Activated naive CD8-positive, alpha-beta T cell (primary cell): Measurements from ENCODE around the gene NELFB.
A peak's percentile ranks its signal among the peaks of the same experiment; 100 is the strongest.

ENCODE experiments used
- H3K27ac Mint-ChIP-seq: one replicate; pipeline ENCODE4 v1.8.0; 2021; ENCODE audit warnings: mixed read lengths
- H3K27me3 Mint-ChIP-seq: one replicate; pipeline ENCODE4 v1.8.0; 2021; ENCODE audit warnings: mixed read lengths
- H3K36me3 Mint-ChIP-seq: one replicate; pipeline ENCODE4 v1.8.0; 2021; ENCODE audit warnings: mixed read lengths
- H3K4me1 Mint-ChIP-seq: one replicate; pipeline ENCODE4 v1.8.0; 2021; ENCODE audit warnings: low read depth, mixed read lengths
- H3K4me3 Mint-ChIP-seq: one replicate; pipeline ENCODE4 v1.8.0; 2021; ENCODE audit warnings: mild to moderate bottlenecking, mixed read lengths
- H3K9me3 Mint-ChIP-seq: one replicate; pipeline ENCODE4 v1.8.0; 2021; ENCODE audit warnings: low read depth, mixed read lengths

Gene NELFB

DNA sequence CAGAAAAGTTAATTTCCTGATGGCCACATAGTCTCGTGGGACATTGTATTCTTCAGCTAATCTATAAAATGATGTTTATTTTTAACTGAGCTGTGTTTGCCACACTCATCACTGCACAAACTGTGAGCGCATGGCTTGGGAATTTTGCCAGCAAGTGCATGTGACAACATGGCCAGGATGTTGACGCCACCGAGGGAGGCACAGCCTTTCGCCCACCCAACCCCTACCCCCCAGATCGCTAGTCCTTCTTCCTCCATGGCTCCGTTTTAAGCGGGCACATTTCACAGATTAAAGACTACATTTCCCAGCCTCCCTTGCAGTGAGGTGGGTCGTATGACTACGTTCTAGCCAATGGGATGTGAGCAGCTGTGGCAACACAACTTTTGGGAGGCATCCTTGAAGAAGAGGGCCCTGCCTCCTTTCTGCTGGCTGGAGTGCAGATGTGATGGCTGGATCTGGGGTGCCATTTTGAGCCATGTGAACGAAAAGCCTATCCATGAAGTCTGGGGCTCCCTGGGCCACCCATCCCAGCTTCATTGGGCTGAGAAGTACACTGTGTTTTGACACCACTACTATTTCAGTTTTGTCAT is 39.1 kb downstream of the NELFB start:
- peak overlapping the region; percentile 69 for H3K4me3 Mint-ChIP-seq
- H3K27ac Mint-ChIP-seq, result no peak overlapping the region
- H3K4me1 Mint-ChIP-seq, result peaks cover 11% of the 10 kb centered on the region
- peaks cover 14% of the 10 kb centered on the region for H3K27me3 Mint-ChIP-seq
- H3K36me3 Mint-ChIP-seq, result no peaks in the 10 kb centered on the region
- no peaks in the 10 kb centered on the region for H3K9me3 Mint-ChIP-seq

DNA sequence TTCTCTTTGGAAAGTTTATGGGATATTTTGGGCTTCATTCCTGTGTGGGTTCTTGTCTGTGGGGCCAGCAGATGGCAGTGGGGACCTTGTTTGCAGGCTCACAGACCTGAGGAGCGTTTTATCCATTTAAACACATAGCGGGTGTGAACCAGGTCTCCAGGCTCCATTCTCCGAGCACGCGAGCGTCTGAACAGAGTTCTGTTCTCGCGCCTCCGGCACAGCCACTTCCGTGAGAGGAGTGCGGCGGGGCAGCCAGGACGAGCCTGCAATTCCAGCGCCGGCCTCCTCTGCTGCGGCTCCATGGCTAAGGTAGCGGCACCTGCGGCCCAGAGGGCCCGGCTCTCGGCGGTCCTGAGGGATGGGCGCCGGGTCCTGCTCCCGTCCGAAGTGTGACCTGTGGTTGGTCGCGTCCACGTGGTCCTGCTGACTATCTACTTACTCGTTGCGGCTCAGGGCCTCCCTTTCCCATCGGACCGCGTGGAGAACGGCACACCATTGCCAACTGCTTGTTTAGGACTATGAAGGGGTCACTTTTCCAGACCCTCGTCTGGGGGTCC is 39.6 kb downstream of the NELFB start:
- Mint-ChIP-seq H3K27ac (no peak overlapping the region), H3K4me1 (peaks cover 11% of the 10 kb centered on the region), H3K4me3 (peak overlapping the region; percentile 69), H3K36me3 (no peaks in the 10 kb centered on the region), H3K9me3 (no peaks in the 10 kb centered on the region), H3K27me3 (peaks cover 14% of the 10 kb centered on the region)

DNA sequence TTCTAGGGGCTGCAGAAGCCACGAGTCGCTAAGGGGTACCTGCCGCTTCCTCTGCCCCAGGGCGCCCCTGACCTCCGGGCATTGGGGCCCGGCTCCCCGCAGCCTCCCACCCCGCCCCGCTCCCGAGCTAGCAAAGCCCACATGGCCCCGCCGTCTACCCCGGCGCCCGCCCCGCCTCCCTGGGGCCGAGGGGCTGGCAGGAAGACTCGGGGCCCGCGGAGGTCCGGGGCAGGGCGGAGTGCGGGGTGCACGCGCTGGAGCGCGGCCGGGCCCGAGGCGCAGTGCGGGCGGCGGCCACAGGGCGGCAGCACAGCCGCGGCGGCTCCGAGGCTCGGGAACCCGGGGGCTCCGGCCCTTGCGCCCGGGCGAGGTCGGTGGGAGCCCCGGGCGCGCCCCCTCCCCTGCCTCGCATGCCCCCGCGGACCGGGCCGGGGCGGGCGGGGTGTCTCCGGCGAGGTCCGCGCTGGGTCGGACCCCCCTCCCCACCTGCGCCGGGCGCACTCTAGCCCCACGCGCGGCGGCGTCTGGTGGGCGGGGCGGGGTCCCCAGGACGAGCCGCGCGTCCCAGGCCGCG is 40.2 kb downstream of the NELFB start:
- H3K27me3 Mint-ChIP-seq, result peaks cover 15% of the 10 kb centered on the region
- H3K36me3 Mint-ChIP-seq, result no peaks in the 10 kb centered on the region
- peak overlapping the region; percentile 69 for H3K4me3 Mint-ChIP-seq
- no peak overlapping the region for H3K27ac Mint-ChIP-seq
- H3K9me3 Mint-ChIP-seq, result no peaks in the 10 kb centered on the region
- H3K4me1 Mint-ChIP-seq, result peaks cover 14% of the 10 kb centered on the region

DNA sequence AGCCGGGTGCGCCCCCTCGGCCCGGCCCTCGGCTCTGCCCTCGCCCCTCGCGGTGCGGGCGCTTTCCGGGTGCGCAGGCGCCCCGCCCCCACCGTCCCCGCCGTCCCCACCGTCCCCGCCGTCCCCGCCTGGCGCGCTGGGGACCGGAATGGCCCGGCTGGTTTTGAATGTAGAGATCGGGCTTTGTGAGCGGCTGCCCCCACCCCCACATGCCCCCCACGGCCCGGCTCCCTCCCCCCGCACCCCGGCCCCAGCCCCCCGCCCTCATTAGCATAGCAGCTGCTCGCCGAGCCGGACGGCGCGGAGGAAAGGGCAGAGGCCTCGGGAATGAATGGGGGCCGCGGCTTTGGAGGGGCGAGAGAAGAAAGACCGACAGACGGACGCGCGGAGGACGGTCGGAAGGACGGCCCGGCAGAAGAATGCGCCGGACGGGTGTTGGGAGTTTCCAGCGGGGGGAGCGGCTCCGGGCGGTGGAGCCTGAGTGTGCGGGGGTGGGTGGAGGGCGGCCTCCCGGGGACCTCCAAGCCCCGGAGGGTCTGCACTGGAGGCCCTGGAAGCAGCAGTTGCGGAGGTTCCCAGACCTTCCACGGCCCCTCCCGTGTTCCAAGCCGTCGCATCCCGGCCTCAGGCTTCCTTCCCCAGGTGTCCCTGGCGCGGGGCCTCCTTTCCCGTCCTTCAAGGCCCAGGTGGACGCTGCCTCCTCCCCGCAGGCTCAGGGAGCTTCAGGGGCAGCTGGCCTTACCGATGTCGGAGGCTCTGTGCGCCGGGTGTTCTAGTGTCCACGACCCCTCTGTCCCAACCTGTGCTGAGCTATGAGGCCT is 40.9 kb downstream of the NELFB start:
- Mint-ChIP-seq H3K27ac (no peak overlapping the region), H3K36me3 (no peaks in the 10 kb centered on the region), H3K27me3 (peaks cover 17% of the 10 kb centered on the region), H3K4me3 (peak overlapping the region; percentile 77), H3K9me3 (no peaks in the 10 kb centered on the region), H3K4me1 (peaks cover 17% of the 10 kb centered on the region)

DNA sequence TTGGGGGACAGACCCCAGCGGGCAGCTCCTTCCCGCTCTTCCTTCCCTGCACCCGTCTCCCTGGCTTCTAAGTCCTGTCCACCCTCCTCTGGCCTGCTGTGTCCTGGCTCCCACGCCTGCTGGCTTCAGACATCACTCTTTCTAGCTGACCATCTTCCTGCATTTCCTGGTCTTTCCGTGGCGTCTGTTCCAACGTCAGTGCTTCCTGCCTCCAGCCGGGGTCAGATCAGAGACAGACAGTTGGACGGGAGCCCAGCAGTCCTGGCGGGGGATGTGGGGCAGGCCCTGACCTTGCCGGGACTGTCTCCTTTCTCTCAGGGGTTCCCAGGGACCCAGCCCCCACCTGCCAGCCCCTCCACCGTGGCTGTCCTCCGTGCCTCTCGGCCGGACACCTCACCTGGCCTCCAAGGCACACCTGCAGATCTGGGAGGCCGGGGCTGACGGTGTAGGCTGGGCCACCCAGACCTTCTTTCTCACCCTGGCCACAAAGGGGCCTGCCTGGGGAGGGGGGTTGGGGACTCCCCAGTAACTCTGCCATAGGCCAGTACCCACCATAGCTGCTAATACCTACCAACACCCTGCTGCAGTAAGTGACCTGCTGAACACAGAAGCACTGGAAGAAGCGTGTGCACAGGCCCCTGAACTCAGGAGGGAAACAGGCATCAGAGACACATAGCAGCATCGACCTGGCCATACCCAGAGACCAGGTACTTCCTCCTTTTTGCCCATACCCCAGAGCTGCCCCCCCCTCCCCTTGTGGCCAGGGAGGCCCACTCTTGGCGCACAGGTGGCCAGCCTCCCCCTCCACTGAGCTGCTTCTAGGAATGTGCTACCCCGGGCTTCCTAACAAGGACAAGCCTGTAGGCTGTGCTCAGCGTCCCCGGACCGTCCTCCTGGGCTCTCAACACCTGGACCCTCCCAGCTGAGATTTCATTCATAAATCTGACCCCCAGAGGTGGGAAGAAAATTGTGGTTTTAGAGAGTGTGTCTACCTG is 41.8 kb downstream of the NELFB start:
- no peak overlapping the region for H3K27ac Mint-ChIP-seq
- H3K4me3 Mint-ChIP-seq, result peak overlapping the region; percentile 77
- no peaks in the 10 kb centered on the region for H3K36me3 Mint-ChIP-seq
- peaks cover 17% of the 10 kb centered on the region for H3K27me3 Mint-ChIP-seq
- peaks cover 17% of the 10 kb centered on the region for H3K4me1 Mint-ChIP-seq
- no peaks in the 10 kb centered on the region for H3K9me3 Mint-ChIP-seq

DNA sequence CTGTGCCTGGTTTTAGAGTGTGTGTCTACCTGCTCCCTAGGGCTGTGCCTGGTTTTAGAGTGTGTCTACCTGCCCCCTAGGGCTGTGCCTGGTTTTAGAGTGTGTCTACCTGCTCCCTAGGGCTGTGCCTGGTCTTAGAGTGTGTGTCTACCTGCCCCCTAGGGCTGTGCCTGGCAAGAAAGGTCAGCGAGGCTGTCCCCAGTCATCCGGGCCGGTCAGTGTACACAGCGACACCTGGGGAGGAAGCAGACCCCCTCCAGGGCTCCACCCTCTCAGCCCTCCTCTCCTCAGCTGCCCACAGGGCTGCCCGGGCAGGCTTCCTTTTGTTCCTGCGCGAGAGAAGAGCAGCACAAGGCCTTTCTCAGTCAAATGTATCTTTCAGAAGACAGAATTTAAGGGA is 42.8 kb downstream of the NELFB start:
- Mint-ChIP-seq H3K4me1 (peaks cover 17% of the 10 kb centered on the region), H3K4me3 (no peak overlapping the region), H3K27me3 (peaks cover 17% of the 10 kb centered on the region)

DNA sequence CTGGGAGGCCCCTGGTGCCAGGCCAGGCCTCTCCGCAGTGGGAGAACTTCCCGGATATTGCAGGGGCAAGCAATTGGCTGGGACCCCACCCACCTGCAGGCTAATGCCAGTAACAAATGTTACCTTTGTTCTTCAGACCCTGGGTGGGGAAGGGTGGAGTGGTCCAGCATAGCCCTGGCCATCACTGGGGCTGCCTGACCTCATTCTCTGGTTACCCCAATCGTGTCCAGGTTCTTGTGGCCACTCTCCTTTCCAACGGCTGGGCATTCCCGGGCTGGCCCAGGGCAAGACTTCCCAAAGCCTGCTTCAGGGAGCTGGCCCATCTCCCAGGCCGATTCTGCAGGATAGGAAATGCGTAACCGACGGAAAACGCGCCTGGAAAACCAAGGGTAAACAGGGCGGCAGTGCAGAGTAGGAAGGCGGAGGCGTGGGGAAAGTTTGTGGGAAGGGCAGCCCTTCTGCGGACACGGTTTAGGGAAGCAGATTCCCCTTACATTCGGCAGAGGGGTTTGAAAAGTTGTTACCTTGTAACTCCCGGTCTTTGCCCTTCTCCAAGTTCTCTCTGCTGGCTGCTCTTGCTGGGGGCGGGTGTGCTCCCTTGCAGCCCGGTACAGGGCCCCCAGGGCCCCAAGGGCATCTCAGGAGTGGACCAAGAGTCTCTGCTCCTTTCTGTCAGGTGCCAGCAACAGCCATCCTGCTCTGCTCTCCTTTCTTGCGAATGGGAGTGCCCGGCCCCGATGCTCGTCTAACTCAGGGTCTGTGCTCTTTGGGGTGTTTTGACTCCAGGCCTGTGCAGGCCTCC is 43.5 kb downstream of the NELFB start:
- Mint-ChIP-seq H3K4me3 (no peak overlapping the region), H3K27ac (no peak overlapping the region), H3K36me3 (no peaks in the 10 kb centered on the region), H3K27me3 (peaks cover 14% of the 10 kb centered on the region), H3K9me3 (no peaks in the 10 kb centered on the region), H3K4me1 (peaks cover 17% of the 10 kb centered on the region)

More for the DNA sequence above, 42.8 kb downstream of the NELFB start:
- Mint-ChIP-seq H3K9me3 (no peaks in the 10 kb centered on the region), H3K27ac (no peak overlapping the region), H3K36me3 (no peaks in the 10 kb centered on the region)

DNA sequence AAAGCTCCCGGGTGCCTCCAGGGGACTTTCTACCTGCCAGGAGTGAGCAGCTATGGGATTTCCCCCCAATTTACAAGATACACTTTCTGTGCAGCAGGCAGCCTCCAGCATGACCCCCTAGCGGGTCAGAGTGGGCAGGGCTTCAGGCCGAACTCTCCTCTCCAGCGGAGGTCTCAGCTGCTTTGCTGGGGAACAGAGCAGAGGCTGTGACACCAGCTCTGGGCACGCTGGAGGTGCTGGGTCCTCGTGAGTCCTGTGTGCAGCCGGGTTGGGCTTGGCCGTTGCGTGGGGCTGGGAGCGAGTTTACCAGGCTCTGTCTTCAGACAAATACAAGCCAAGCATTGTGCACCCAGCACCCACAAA is 44.1 kb downstream of the NELFB start:
- H3K9me3 Mint-ChIP-seq, result no peaks in the 10 kb centered on the region
- H3K4me1 Mint-ChIP-seq, result peaks cover 19% of the 10 kb centered on the region
- H3K27ac Mint-ChIP-seq, result no peak overlapping the region
- no peak overlapping the region for H3K4me3 Mint-ChIP-seq
- H3K27me3 Mint-ChIP-seq, result peaks cover 12% of the 10 kb centered on the region
- H3K36me3 Mint-ChIP-seq, result no peaks in the 10 kb centered on the region

DNA sequence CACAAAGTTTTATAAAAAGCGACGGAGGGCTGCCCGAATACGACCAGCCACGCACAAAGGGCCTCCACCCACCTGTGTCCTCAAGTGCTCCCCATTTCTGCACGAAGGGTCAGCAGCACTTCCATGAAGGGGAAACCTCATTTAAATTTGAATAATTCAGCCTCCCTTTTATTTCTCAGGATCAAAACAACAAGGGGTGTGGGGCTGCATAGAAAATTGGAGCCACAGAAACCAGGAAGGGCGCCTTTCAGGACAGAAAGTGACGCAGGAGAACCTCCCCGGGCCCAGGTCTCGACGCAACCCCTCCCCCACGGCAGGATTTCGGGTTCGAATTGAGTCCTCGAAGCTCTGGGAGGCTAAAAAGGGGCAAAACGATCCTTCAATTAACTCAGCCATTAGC is 44.8 kb downstream of the NELFB start:
- H3K27ac Mint-ChIP-seq, result no peak overlapping the region
- H3K27me3 Mint-ChIP-seq, result peaks cover 8% of the 10 kb centered on the region

DNA sequence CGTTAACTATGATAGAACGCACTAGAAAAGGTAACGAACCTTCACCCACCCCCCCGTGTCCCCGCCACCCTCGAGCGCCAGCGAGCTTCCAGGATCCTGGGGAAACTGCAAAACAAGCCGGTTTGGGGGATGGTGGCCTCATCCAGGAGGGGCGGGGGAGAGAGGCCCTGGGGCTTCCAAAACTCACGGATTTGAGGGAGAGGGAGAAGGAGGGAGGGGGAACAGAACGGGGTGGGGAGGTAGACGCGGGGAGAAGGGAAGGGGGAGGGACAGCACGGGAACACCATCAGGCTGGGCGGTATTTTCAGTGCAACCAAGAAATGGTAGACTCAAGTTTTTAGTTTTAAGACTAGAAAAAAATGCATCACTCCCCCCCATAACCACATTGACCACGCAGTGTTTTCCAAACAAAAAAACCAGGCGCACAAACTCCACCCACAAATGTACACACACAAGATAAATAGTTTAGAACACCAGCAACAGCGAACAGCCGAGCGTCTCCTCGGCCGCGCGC is 45.5 kb downstream of the NELFB start:
- Mint-ChIP-seq H3K27ac (peak overlapping the region; percentile 61), H3K36me3 (no peaks in the 10 kb centered on the region), H3K4me1 (peaks cover 17% of the 10 kb centered on the region), H3K27me3 (peaks cover 8% of the 10 kb centered on the region), H3K4me3 (peak overlapping the region; percentile 88), H3K9me3 (no peaks in the 10 kb centered on the region)

More for the DNA sequence above, 44.8 kb downstream of the NELFB start:
- Mint-ChIP-seq H3K4me1 (peaks cover 14% of the 10 kb centered on the region), H3K4me3 (peak overlapping the region; percentile 67), H3K36me3 (no peaks in the 10 kb centered on the region), H3K9me3 (no peaks in the 10 kb centered on the region)

DNA sequence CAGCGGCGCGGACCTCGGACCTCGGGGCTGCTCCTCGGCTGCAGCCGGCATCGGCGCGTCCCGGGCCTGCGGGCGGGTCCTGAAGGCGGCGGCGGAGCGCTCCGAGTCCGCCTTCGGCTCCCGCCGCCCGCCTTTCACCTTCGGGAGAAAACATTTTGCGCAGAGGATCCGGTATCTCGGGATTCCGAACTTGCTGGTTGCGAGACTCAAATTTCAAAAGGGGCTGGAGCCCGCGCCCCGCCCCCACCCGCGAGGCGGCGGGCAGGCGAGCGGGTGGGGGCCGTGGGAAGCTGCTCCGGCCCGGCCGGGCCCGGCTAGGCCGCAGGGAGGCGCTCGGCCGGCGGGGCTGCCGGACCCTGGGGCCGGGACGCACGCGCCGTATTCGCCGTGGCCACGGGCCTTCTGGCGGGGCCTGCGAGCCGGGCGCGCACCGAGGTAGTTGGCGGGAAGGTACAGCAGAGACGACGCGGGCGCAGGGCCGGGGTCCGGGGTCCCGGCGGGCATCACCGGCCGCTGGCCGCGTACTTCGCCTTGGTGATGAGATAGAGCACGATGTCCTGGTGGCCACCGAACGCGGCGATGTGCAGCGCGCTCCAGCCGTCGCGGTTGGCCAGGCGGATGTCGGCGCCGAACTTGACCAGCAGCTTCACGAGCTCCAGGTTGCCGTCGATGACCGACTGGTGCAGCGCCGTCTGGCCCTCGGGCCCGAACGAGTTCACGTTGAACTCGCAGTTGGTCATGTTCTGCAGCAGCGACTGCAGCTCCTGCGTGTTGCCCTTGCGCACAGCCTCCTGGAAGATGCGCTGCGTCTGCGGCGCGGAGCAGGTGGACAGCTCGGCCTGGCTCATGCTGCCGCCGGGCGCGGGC is 46.2 kb downstream of the NELFB start:
- peaks cover 17% of the 10 kb centered on the region for H3K4me1 Mint-ChIP-seq
- H3K27me3 Mint-ChIP-seq, result peaks cover 8% of the 10 kb centered on the region
- H3K9me3 Mint-ChIP-seq, result no peaks in the 10 kb centered on the region
- H3K36me3 Mint-ChIP-seq, result no peaks in the 10 kb centered on the region
- peak overlapping the region; percentile 88 for H3K4me3 Mint-ChIP-seq
- H3K27ac Mint-ChIP-seq, result peak overlapping the region; percentile 22

DNA sequence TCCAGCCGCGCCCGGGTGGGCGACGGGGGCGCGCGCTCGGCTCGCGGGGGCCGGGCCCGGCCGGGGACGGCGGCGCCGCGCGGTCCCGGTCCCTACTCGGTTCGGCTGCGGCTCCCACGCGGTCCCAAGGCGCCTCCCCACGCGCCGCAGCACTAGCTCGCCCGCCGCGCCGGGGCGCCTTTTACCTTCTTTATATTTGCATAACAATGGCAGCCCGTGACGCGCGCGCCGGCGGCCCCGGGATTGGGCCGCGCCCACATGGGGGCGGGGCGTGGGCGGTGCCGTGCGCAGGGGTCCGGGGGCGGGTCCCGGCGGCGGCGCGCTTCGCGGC is 47.0 kb downstream of the NELFB start, which contains the start of gene NRARP:
Gene NRARP, minus strand, starts transcription at position 154 of the 331 bp plus-strand sequence. CDS start 343 bp downstream, outside the sequence.
- Mint-ChIP-seq H3K9me3 (no peaks in the 10 kb centered on the region), H3K27ac (peak within 1 kb of the TSS; percentile 22), H3K36me3 (no peaks in the 10 kb centered on the region), H3K4me3 (peak within 1 kb of the TSS; percentile 88), H3K4me1 (peaks cover 13% of the 10 kb centered on the region), H3K27me3 (peaks cover 4% of the 10 kb centered on the region)
